Natural killer cell (primary cell): ENCODE measurements around the gene DSCAML1. TPM values are rescaled to one million over a fixed set of nuclear protein-coding genes. Genes with fewer than 3 reads are reported as not detected.
A peak's percentile ranks its signal among the peaks of the same experiment; 100 is the strongest.

Source experiments
- ATAC-seq, 3 donors: fragments of 150-1000 bp in 2 of 3; fragments of 200-7000 bp in 1 of 3; cut with Tn5 transposase; 1 replicate in 1 of 3; 2 replicates in 2 of 3; pipeline ENCODE4 v1.10.0; 2021; ENCODE audit warnings: mild to moderate bottlenecking in 2 of 3, moderate library complexity in 2 of 3
- DNase-seq, 2 donors: peaks; one replicate each; pipeline versions ENCODE4 v3.0.0 to v3.0.0-alpha.2; 2013 to 2021; ENCODE audit warnings: mixed read lengths in 1 of 2
- H3K27ac ChIP-seq: one replicate; pipeline ENCODE4 v1.5.1; 2013; ENCODE audit warnings: mild to moderate bottlenecking, low read length
- H3K27me3 ChIP-seq: one replicate; pipeline ENCODE4 v1.6.1; 2013; ENCODE audit warnings: low read length; ENCODE audit not compliant: control insufficient read depth, insufficient read depth
- H3K36me3 ChIP-seq: one replicate; pipeline ENCODE4 v1.6.1; 2013; ENCODE audit warnings: low read length; ENCODE audit not compliant: control insufficient read depth, insufficient read depth
- H3K4me1 ChIP-seq: one replicate; pipeline ENCODE4 v1.6.1; 2013; ENCODE audit warnings: low read length; ENCODE audit not compliant: control insufficient read depth, insufficient read depth
- H3K4me3 ChIP-seq: one replicate; pipeline ENCODE4 v1.5.1; 2013; ENCODE audit warnings: low read length
- H3K9me3 ChIP-seq: one replicate; pipeline ENCODE4 v1.6.1; 2013; ENCODE audit warnings: low read length; ENCODE audit not compliant: control insufficient read depth, insufficient read depth
- H3K27ac Mint-ChIP-seq, 2 donors: one replicate each; pipeline ENCODE4 v1.8.0; 2022; ENCODE audit warnings: mild to moderate bottlenecking in 2 of 2, mixed read lengths in 2 of 2, moderate library complexity in 1 of 2
- H3K27me3 Mint-ChIP-seq, 2 donors: one replicate each; pipeline ENCODE4 v1.8.0; 2022; ENCODE audit warnings: low read depth in 2 of 2, mixed read lengths in 2 of 2
- H3K36me3 Mint-ChIP-seq: one replicate; pipeline ENCODE4 v1.8.0; 2022; ENCODE audit warnings: mixed read lengths
- H3K4me1 Mint-ChIP-seq, 2 donors: one replicate each; pipeline ENCODE4 v1.8.0; 2022; ENCODE audit warnings: mixed read lengths in 2 of 2
- H3K4me3 Mint-ChIP-seq: one replicate; pipeline ENCODE4 v1.8.0; 2022; ENCODE audit warnings: mild to moderate bottlenecking, moderate library complexity, mixed read lengths
- H3K9me3 Mint-ChIP-seq, 2 donors: one replicate each; pipeline ENCODE4 v1.8.0; 2022; ENCODE audit warnings: mixed read lengths in 2 of 2
- WGBS: methylation state at CpG from one replicate; pipeline ENCODE4 v1.1.7; 2013; ENCODE audit warnings: missing lambda C conversion rate; ENCODE audit not compliant: insufficient coverage; 5-methylcytosine and 5-hydroxymethylcytosine counted together
- intact Hi-C: fragments of 100-400 bp; cut with micrococcal nuclease; formaldehyde crosslinking; loops from one replicate; pipeline ENCODE4 v1.14.2; 2022
- total RNA-seq, 4 donors: library from RNA; stranded (reverse); fragments of 120-200 nt in 1 of 4; gene quantifications; one replicate each; pipeline versions ENCODE4 v1.2.3 to v1.2.4, GENCODE V29; 2013 to 2022
- TF ChIP-seq, protein P1 (sequence below): fragments of 200-600 bp; IDR thresholded peaks from one replicate; pipeline ENCODE4 v1.8.0; 2022; ENCODE audit warnings: antibody characterized with exemption

DSCAML1 gene
- total RNA-seq, 3 donors from 2014 or later (not counting 1 experiment from before 2014, with no cell fraction given), result 0.66 TPM; not detected in 2

DNA sequence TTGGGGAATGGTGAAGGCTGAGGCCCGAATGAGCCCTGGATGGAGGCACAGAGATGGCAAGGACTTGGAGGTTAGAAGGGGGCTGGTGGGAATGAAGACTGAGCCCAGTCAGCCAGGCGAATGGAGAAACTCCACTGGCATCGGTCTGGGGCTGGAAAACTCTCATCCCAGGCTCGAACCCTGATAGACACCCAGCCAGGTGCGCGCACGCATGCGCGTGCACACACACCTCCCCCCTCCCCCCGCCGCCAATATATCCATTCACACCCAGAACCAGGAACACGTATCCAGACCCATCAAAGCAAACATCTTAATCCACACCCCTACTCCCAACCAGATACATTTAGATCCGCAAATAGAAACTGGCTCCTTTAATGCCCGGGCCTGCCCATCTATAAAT, 330.1 kb downstream of the DSCAML1 start:
- H3K36me3 Mint-ChIP-seq, result no peaks in the 10 kb centered on the region
- H3K9me3 ChIP-seq, result no peaks in the 10 kb centered on the region
- H3K9me3 Mint-ChIP-seq, result no peaks in the 10 kb centered on the region
- no peaks in the 10 kb centered on the region for H3K36me3 ChIP-seq
- no peaks in the 10 kb centered on the region for H3K4me1 ChIP-seq
- WGBS, result 92% methylated on average over 14 of the region's 14 CpGs
- TF ChIP-seq, protein P1, sequence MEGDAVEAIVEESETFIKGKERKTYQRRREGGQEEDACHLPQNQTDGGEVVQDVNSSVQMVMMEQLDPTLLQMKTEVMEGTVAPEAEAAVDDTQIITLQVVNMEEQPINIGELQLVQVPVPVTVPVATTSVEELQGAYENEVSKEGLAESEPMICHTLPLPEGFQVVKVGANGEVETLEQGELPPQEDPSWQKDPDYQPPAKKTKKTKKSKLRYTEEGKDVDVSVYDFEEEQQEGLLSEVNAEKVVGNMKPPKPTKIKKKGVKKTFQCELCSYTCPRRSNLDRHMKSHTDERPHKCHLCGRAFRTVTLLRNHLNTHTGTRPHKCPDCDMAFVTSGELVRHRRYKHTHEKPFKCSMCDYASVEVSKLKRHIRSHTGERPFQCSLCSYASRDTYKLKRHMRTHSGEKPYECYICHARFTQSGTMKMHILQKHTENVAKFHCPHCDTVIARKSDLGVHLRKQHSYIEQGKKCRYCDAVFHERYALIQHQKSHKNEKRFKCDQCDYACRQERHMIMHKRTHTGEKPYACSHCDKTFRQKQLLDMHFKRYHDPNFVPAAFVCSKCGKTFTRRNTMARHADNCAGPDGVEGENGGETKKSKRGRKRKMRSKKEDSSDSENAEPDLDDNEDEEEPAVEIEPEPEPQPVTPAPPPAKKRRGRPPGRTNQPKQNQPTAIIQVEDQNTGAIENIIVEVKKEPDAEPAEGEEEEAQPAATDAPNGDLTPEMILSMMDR, result no peak
- no peaks in the 10 kb centered on the region for H3K27me3 ChIP-seq
- H3K27ac Mint-ChIP-seq, result no peak overlapping the region
- intact Hi-C loops, result no loop called here
- H3K27ac ChIP-seq, result no peak overlapping the region
- H3K4me3 Mint-ChIP-seq, result no peak overlapping the region
- peaks cover 0 to 3% of the 10 kb centered on the region in 2 donors for H3K27me3 Mint-ChIP-seq
- H3K4me1 Mint-ChIP-seq, result no peaks in the 10 kb centered on the region
- ATAC-seq, result no peak
- no peak overlapping the region for H3K4me3 ChIP-seq
- no peak for DNase-seq

DNA sequence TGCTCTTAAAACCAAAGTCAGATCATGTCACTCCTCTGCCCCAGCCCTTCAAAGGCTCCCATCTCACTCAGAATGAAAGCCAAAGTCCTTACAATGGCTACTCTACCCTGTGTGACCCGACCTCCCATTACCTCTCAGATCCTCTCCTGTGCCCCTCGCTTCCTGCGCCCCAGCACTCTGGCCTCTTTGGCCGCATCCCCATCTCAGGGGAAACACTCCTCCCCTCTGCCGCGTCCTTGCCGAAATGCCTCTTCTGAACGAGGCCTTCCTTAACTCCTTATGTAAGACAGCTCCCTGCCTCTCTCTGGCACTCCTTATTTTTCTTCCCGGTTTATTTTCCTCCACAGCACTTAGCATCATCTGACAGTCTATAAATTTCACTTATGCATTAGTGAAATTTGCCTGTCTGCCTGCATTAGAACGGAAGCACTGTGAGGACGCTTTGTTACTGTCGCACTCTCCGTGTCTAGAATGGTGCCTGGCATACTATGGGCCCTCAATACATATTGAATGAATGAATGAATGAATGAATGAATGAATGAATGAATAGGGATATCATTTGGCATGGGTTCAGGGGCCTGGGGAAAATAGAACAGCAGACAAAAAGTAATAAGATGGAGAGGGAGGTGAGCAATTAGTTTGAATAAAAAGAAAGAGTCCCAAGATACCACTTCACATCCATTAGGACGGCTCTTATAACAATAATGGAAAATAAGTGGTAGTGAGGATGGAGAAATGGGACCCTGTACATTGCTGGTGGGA, 331.6 kb downstream of the DSCAML1 start:
- Mint-ChIP-seq H3K27ac (no peak overlapping the region), H3K27me3 (peaks cover 0 to 3% of the 10 kb centered on the region in 2 donors), H3K4me1 (no peaks in the 10 kb centered on the region), H3K4me3 (no peak overlapping the region), H3K36me3 (no peaks in the 10 kb centered on the region), H3K9me3 (no peaks in the 10 kb centered on the region)
- DNase-seq, result no peak
- intact Hi-C loops, result no loop called here
- no peak for ATAC-seq
- H3K36me3 ChIP-seq, result no peaks in the 10 kb centered on the region
- H3K4me3 ChIP-seq, result no peak overlapping the region
- TF ChIP-seq, protein P1, result no peak
- H3K27me3 ChIP-seq, result no peaks in the 10 kb centered on the region
- H3K27ac ChIP-seq, result no peak overlapping the region
- no peaks in the 10 kb centered on the region for H3K9me3 ChIP-seq
- H3K4me1 ChIP-seq, result no peaks in the 10 kb centered on the region
- WGBS, result 91% methylated on average over 13 of the region's 14 CpGs

DNA sequence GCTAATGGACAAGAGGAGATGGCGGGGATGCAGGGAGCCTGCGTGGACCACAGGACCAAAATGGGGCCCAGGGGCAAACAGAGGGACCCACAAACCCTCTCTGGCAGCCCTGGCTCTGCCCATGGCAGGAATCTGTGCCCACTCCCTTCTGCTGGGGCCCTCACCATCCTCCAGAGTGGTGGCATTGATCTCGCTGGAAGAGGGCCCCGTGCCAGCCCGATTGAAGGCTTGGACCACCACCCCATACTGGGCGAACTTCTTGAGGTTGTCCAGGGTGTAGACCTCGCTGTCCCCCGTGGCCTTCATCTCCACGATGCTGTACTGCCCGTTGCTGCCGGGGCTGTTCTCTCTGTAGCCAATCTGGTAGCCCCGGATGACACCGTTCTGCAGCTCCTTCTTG, 332.2 kb downstream of the DSCAML1 start:
- TF ChIP-seq, protein P1, result no peak
- H3K27ac Mint-ChIP-seq, result no peak overlapping the region
- Histone ChIP-seq H3K36me3 (no peaks in the 10 kb centered on the region), H3K27ac (no peak overlapping the region), H3K27me3 (no peaks in the 10 kb centered on the region), H3K9me3 (no peaks in the 10 kb centered on the region), H3K4me1 (no peaks in the 10 kb centered on the region), H3K4me3 (no peak overlapping the region)
- intact Hi-C loops, result no loop called here
- no peaks in the 10 kb centered on the region for H3K36me3 Mint-ChIP-seq
- H3K4me3 Mint-ChIP-seq, result no peak overlapping the region
- peak in 1 of 3 donors; percentile 28 for ATAC-seq
- peaks cover 0 to 3% of the 10 kb centered on the region in 2 donors for H3K27me3 Mint-ChIP-seq
- WGBS, result 92% methylated on average over 13 of the region's 13 CpGs
- DNase-seq, result no peak
- H3K9me3 Mint-ChIP-seq, result no peaks in the 10 kb centered on the region
- H3K4me1 Mint-ChIP-seq, result no peaks in the 10 kb centered on the region

DNA sequence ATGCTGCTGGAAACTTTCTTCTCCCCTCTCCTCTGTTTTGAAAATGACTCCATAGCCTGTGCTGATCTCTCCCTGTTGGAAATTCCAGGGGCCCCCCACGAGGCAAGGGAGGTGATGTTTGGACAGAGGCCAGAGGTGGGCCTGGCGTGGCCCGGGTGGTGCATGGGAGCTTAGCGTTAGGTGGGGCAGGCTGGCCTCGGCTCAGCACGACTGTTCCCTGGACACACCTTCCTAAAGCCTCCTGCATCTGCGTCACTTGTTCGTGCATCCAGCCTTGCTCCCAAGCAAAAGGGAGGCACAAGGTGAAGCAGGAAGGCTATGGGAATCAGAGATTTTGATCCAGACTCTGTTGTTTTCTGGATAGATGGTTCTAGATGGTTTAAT, 334.2 kb downstream of the DSCAML1 start:
- Mint-ChIP-seq H3K4me3 (no peak overlapping the region), H3K4me1 (no peaks in the 10 kb centered on the region), H3K27me3 (peaks cover 0 to 3% of the 10 kb centered on the region in 2 donors), H3K27ac (no peak overlapping the region), H3K9me3 (no peaks in the 10 kb centered on the region), H3K36me3 (no peaks in the 10 kb centered on the region)
- ATAC-seq, result no peak
- Histone ChIP-seq H3K4me1 (no peaks in the 10 kb centered on the region), H3K4me3 (no peak overlapping the region), H3K27me3 (no peaks in the 10 kb centered on the region), H3K9me3 (no peaks in the 10 kb centered on the region), H3K36me3 (no peaks in the 10 kb centered on the region), H3K27ac (no peak overlapping the region)
- DNase-seq, result no peak
- 83% methylated on average over 8 of the region's 8 CpGs for WGBS
- TF ChIP-seq, protein P1, result no peak
- intact Hi-C loops, result no loop called here
